PFSK-1 (cell line): ENCODE results near the gene TMPRSS11E.

Source experiments
- FOXP2 ChIP-seq: optimal IDR thresholded peaks from 2 replicates; pipeline ENCODE3; 2011; ENCODE audit warnings: borderline replicate concordance, control low read depth, inconsistent platforms; ENCODE audit not compliant: insufficient read depth; ENCODE audit errors: extremely low read length, extremely low read depth
- POLR2AphosphoS5 ChIP-seq: IDR thresholded peaks from 2 replicates; pipeline ENCODE4 v1.6.1; 2012; ENCODE audit warnings: low read depth, mild to moderate bottlenecking, control low read depth, low read length, moderate library complexity
- SIN3A ChIP-seq: IDR thresholded peaks from 2 replicates; pipeline ENCODE4 v1.6.1; 2012; ENCODE audit warnings: mild to moderate bottlenecking, low read length, moderate library complexity, borderline replicate concordance; ENCODE audit not compliant: insufficient read depth
- TAF1 ChIP-seq: IDR thresholded peaks from 2 replicates; pipeline ENCODE4 v1.6.1; 2012; ENCODE audit warnings: low read length, control low read depth, borderline replicate concordance; ENCODE audit not compliant: insufficient read depth
- TF ChIP-seq, protein P1 (sequence below), 2 experiments: IDR thresholded peaks; 2 replicates each; pipeline versions ENCODE4 v1.6.1 to v1.8.0; 2011 to 2012; ENCODE audit warnings: low read depth in 2 of 2, low read length in 2 of 2, control low read depth in 1 of 2, inconsistent platforms in 1 of 2, mild to moderate bottlenecking in 1 of 2, moderate library complexity in 1 of 2; ENCODE audit not compliant: insufficient read depth in 1 of 2

TMPRSS11E gene

DNA sequence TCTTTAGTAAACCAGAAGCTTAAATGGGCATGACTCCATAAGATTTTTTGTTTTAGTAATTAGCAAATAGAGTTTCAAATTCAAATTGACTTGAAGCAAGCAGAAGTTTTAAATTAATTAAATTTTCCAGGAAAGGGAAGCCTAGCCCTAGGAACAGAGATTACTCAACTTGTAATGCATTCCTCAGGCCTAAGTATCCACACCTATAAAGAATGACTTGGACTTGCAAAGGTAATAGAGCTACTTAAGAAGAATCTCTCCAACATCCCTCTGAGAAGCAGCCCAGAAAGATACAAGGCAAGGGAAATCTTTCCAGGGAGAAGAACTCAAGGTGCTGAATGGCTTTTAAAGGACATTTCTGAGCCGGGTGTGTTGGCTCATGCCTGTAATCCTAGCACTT is 16.9 kb upstream of the TMPRSS11E start:
- TF ChIP-seq FOXP2: no peak
- no peak for TF ChIP-seq POLR2AphosphoS5
- TF ChIP-seq TAF1: no peak
- TF ChIP-seq, protein P1, sequence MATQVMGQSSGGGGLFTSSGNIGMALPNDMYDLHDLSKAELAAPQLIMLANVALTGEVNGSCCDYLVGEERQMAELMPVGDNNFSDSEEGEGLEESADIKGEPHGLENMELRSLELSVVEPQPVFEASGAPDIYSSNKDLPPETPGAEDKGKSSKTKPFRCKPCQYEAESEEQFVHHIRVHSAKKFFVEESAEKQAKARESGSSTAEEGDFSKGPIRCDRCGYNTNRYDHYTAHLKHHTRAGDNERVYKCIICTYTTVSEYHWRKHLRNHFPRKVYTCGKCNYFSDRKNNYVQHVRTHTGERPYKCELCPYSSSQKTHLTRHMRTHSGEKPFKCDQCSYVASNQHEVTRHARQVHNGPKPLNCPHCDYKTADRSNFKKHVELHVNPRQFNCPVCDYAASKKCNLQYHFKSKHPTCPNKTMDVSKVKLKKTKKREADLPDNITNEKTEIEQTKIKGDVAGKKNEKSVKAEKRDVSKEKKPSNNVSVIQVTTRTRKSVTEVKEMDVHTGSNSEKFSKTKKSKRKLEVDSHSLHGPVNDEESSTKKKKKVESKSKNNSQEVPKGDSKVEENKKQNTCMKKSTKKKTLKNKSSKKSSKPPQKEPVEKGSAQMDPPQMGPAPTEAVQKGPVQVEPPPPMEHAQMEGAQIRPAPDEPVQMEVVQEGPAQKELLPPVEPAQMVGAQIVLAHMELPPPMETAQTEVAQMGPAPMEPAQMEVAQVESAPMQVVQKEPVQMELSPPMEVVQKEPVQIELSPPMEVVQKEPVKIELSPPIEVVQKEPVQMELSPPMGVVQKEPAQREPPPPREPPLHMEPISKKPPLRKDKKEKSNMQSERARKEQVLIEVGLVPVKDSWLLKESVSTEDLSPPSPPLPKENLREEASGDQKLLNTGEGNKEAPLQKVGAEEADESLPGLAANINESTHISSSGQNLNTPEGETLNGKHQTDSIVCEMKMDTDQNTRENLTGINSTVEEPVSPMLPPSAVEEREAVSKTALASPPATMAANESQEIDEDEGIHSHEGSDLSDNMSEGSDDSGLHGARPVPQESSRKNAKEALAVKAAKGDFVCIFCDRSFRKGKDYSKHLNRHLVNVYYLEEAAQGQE (IDR thresholded peaks at IDR 0.05; ENCODE audit: insufficient read depth in 1 of 2, low read depth in 2 of 2, low read length in 2 of 2): no peak
- no peak for TF ChIP-seq SIN3A

DNA sequence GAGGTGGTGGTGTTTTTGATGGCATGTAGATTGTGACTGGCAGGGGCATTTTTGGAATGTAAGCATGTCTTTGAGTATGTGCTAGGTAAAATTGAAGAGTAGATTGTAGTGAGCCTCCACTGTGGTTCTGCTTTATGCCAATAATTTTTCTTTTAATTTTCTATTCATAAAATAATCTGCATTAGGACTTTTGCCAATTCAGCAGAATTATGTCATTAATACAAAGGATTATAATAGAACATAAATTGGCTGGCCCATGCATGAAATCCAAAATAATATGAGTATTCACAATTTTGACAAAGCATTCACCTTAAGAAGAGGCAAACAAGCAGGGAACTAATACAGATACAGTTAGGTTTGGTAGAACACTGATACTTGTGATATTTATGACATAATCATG is 14.9 kb upstream of the TMPRSS11E start:
- TF ChIP-seq TAF1 (no peak), SIN3A (no peak), POLR2AphosphoS5 (no peak)

DNA sequence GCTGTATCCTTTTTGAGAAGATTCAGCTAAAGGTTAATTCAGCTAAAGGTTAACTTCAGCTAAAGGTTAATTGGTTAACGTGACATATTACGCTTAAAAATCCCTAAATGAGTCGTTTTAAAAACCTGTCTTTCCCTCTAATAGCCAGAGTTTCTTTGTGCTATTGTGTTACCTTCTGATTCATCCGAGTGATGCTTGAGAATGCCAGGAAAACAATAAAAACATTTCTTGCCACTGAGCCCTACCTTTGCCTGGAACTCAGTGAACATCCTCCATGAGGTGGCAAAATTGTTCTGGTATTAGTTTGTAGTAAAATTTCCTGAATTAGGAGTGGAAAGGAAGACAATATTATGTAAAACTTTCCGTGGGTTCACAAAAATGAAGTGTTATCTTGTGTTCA is 13.7 kb upstream of the TMPRSS11E start:
- TF ChIP-seq SIN3A (no peak), POLR2AphosphoS5 (no peak), TAF1 (no peak), FOXP2 (no peak)
- TF ChIP-seq, protein P1 (IDR thresholded peaks at IDR 0.05; ENCODE audit: insufficient read depth in 1 of 2, low read depth in 2 of 2, low read length in 2 of 2): no peak

DNA sequence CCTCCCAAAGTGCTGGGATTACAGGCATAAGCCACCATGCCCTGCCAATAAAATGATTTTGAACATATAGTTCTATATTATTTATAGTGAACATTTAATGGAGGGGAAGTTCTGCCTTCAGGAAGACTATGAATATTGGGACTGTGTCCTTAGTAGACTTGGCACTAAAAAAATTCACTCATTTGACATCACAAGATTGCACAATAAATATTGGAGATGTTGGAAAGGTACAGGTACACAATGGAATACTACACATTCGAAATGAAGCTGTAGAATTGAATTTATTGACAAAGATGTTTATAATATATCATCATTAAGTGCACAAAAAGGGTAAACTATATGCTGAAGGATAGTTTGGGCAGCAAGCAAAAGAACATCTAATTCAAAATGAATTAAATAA is 13.0 kb upstream of the TMPRSS11E start:
- TF ChIP-seq POLR2AphosphoS5 (no peak), FOXP2 (no peak), SIN3A (no peak), TAF1 (no peak)
- TF ChIP-seq, protein P1 (IDR thresholded peaks at IDR 0.05; ENCODE audit: insufficient read depth in 1 of 2, low read depth in 2 of 2, low read length in 2 of 2): no peak

DNA sequence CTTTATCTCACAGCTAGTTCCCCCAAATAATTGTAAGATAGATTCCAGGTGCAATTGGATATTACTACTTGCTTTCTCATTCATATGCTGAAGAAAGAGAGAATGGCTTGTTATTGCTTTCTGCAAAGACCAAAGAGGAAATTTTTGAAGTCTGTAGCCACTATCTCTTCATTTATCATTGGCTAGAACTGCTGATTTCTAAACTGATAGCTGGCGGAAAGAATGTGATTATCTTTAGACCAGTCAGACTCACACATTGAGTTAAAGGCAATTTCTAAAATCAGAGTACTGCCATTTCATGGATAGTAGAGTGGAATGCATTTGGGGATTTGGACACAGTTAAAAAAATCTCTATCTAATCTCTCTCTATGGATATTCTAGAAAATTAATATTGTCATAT is 12.4 kb upstream of the TMPRSS11E start:
- no peak for TF ChIP-seq POLR2AphosphoS5
- TF ChIP-seq TAF1: no peak
- no peak for TF ChIP-seq FOXP2
- TF ChIP-seq SIN3A: no peak
- TF ChIP-seq, protein P1 (IDR thresholded peaks at IDR 0.05; ENCODE audit: insufficient read depth in 1 of 2, low read depth in 2 of 2, low read length in 2 of 2): no peak
